SIG-M5 treated with dmso at 0.1 percent for 504 hours (cell line): ENCODE measurements around the gene ARSK.
A peak's percentile ranks its signal among the peaks of the same experiment; 100 is the strongest.

Experiments used
- DNase-seq: peaks from one replicate; lab custom pipeline; 2025; ENCODE audit not compliant: unreplicated experiment; lab: John Stamatoyannopoulos, UW

ARSK gene, protein sequence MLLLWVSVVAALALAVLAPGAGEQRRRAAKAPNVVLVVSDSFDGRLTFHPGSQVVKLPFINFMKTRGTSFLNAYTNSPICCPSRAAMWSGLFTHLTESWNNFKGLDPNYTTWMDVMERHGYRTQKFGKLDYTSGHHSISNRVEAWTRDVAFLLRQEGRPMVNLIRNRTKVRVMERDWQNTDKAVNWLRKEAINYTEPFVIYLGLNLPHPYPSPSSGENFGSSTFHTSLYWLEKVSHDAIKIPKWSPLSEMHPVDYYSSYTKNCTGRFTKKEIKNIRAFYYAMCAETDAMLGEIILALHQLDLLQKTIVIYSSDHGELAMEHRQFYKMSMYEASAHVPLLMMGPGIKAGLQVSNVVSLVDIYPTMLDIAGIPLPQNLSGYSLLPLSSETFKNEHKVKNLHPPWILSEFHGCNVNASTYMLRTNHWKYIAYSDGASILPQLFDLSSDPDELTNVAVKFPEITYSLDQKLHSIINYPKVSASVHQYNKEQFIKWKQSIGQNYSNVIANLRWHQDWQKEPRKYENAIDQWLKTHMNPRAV

DNA sequence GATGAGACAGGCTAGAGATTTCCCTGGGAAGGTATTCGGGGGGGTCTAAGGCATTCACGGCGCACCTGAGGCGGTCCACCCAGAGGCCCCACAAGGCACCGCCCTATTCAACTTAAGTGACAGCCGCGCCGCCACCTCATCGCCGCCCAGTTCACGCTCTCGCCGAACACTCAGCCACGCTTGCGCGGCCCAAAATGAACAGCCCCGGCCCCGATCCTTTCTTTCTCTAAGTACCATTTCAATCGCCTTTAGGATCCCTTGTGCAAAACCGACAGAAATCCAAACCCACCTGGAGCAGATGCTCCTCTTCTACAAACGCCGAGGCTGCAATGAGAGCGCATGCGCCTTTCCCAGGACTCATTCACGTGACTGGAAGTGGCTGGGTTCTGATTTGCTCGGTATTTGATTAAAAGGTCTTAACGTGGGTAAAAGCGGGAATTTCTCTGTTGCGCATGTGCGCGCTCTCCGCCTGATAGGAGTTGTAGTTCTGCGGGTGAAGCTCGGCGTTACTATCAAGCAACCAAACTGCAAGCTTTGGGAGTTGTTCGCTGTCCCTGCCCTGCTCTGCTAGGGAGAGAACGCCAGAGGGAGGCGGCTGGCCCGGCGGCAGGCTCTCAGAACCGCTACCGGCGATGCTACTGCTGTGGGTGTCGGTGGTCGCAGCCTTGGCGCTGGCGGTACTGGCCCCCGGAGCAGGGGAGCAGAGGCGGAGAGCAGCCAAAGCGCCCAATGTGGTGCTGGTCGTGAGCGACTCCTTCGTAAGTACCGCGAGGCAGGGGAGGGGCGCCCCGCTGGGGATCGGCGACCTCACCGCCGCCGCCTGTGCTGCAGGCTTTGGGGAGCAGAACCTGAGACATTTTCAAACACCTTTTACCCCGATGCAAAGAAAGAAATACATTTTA, at the start of gene ARSK, which contains the start of gene SKIC3:
ARSK (plus strand) TSS at position 455 of the 902 bp plus-strand sequence; CDS start at position 633, 178 bp downstream.
SKIC3 (minus strand) TSS at position 331 of the 902 bp plus-strand sequence. CDS start 7,827 bp downstream, outside the sequence.
- DNase-seq: peak; percentile 99

DNA sequence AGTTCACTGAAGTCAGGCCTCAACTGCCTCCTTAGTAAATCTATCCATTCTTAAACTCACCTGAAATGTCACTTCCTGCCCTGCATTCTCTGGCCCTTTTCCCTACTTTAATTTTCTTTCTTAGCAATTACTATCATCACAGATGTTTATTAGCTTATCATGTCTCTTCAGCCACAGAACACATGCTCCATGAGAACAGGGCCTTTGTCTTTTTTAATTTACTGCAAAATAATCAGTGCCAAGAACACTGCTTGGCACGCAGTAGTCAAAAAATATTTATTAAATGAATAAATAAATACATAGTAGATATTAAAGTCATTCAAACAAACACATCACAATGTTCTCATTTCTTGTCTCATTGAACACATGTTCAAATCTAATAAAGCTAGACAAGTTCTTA, 46.4 kb upstream of the ARSK start:
- DNase-seq: no peak

DNA sequence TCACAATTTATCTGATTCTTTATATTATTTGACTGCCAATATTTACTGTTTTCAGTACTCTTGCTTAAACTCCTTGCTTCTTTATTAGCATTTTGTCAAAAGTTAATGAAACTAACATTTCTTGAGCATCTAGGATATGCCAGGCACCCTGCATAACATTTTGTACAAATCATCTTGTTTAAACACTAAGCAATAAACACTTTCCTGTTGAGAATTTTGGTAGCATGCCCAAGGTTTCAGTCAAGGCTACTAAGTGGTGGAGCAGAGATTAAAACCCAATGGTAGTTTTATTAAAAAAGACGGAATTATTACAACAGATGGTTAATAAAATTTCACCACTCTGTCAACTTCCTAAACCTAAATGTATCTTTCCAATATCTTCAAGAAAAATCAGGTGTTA, 43.3 kb upstream of the ARSK start:
- no peak for DNase-seq

DNA sequence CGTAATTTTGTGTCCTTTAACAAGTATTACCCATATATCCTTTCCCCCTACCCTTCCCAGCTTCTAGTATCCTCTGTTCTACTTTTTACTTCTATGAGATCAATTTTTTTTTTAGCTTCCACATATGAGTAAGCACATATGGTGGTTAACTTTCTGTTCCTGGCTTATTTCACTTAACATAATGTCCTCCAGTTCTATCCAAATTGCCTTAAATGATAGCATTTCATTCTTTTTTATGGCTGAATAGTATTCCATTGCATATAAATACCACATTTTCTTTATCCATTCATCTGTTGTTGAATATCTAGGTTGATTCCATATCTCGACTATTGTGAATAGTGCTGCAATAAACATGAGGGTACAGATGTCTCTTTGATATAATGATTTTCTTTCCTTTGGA, 36.5 kb upstream of the ARSK start:
- DNase-seq: no peak

DNA sequence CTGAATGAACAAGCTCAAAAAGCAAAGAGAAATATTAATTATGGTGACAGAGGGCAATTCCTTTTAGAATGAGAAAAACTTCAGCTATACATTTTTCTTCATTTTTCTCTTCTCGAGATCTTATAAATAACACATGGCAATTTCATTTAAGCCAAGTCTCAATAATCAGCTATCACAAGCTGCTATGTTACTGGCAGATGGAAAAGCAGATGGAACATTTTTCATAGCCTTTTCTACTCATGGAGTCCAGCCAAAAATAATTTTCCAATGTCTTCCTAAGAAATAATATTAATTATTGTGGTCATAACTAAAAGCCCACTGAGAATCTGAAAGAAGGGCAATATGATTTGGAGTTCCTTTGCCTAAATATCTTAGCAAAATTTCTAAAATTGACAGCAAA, 35.8 kb upstream of the ARSK start:
- no peak for DNase-seq

DNA sequence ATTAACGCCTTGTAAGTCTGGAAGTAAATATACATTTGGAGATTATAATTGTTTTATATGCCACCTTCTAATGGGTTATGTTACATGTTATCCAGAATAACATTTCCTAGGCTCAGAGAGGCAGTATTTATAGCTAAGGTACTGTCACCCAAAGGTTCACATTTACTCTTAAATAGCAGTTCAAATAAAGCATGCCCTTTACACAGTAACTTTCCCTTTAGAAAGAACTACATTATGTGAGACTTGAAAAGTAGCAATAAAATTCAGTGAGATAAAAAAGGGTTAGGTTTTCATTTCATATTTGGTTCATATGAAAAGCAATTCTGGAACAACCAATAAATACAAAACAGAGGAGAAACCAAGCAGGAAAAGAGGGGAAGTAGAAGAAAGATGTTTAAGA, 35.2 kb upstream of the ARSK start:
- DNase-seq: no peak

DNA sequence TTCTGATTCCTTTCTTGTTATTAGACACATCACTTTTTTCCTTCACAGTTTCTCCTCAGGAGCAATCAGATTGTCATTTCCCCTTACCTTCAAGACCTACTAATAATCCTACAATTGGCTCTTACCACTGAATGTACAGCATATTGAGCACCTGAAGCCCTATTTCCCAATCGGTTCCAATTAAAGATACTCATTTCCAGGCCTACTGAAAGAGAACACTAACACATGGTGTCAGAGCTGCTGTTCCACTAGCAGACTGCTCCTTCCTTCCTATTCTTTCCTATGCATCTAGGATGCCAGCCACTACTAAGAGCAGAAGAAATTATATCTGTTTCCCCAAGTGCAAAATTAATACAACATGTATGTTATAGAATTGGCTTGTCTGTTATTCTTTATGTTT, 34.7 kb upstream of the ARSK start:
- no peak for DNase-seq

DNA sequence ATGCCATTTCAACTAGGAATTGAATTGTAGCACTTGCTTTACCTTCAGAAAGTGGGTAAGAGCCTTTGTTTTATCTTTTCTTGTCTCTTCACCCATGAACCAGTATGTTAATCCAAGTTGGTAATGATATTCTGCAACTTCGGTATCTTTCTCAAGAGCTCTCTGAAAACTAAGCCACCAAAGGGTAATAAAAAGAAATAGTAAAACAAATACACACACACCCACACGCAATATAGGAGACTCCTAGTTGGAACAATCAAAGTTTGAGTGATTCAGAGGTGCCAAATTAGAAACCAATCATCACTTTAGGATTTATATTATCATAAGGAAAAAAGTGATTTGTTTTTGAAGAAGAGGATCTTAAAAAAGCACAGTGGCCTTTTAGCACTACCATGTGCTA, 30.5 kb upstream of the ARSK start:
- DNase-seq: no peak

DNA sequence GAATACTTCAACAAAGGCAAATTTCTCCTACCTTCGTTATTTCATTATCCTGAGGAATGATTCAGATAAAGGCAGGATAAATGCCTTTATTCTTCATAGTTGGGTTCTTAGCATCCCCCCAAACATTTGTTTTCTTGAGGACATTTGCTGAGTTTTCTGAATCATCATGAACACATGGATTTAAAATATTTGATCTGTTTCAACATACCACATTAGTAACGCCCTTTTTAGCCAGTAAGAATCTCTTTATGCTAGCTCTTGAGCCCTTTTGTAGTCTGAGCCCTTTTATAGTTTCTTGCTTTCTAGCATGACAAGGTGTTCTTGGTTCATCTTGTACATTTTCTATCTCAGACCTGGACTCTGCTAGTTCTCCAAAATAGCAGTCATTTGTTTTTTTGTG, 28.0 kb upstream of the ARSK start:
- no peak for DNase-seq

DNA sequence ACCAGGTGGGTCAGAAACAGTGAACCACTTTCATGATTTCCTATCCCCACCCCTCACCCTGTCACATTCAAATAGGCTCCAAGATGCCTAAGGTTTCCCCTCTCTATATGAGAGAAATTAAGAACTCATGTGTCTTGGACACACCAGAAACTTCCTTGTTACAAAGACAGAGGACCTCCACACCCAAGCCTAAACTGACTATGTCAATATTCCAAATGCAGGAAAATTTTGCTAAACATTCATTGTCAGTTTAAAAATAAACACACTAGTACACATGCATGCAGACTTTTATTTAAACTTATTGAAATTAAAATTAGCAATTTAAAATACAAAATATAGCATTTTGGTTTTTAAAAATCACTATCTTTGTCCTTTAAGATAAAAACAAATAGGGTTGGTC, 26.3 kb upstream of the ARSK start:
- DNase-seq: no peak

DNA sequence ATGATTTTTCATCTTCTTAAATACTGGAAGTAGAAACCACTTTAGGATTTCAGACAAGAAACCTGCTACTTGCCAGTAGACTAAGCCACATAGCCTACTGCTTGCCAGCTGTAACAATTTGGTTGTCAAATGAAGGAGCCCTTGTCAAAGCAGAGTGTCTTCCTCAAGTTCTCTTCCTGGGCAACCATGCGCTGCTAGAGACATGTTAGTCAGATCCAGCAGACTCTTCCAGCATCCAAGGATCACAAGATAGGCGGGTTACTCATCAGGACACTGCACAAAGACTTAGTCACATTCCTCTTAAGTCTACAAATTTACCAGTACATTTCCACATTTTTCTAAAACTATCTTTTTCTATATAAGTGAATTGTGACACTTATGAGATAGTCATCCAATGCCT, 24.5 kb upstream of the ARSK start:
- no peak for DNase-seq

DNA sequence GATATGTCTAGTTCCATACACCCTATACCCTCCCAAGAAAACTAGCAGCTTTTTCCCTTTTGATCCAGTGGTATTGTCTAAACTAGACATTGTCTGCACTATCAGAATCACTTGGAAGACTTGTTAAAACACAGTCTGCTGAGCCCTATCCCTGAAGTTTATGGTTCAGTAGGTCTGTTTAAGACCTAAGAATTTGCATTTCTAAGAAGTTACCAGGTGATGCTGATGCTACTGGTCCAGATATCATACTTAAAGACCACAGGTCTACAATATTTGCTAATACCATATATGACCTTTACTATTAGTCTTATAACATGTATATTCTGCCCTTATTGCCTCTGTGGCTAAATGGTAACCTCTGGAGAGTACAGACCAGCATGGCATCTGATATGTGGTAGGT, 23.4 kb upstream of the ARSK start:
- DNase-seq: no peak

DNA sequence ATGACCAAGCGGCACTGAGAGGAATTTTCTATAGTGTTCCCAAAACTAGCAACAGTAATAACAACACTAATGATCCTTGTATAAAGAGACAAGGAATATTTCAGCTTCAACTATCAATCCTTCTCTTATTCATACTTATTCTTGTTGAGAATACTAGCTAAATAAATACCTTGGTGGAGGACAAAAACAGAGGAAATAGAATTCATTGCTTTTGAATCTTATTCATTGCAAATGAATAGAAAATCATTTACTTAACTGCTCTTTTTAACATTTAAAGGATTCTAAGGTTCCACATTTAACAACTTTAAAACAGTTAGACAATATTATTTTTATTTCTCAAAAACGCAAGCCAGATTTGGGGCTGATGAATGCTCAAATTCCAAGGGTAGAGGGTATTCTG, 22.5 kb upstream of the ARSK start:
- no peak for DNase-seq

DNA sequence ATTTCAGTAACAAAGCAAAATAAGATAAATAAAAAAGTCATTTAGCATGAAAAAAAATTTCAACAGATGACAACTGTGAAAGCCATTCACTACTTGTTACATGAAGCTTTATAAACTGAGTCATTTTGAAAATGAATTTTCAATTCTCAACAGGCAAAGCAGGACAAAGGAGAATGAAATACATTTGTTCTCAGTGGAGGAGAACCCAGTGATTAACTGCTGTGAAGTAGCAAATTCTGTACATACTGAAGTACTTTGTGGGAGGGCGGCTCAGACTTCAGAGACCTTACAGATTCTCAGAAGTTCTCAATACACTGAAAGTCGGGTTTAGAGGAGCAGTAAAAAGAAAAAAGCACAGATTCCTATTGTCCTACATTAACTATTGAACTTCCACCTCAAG, 21.8 kb upstream of the ARSK start:
- DNase-seq: no peak

DNA sequence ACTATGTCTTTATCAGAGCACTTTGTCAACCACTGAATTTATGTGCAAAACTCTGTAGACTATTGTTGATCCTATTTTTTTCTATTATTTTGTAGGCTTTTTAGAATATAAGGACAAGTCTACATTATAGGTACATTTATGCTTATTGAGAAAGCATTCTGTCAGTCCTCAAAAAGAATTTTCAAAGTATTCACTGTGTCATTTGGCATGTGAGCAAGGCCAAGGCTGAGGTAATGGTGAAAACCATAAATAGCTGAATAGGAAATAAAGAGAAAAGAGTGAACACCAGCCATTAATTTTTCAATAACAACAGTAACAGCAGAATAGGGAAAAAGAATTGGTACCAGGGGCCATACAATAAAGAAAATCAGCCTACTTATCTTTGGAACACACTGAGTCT, 21.1 kb upstream of the ARSK start:
- no peak for DNase-seq

DNA sequence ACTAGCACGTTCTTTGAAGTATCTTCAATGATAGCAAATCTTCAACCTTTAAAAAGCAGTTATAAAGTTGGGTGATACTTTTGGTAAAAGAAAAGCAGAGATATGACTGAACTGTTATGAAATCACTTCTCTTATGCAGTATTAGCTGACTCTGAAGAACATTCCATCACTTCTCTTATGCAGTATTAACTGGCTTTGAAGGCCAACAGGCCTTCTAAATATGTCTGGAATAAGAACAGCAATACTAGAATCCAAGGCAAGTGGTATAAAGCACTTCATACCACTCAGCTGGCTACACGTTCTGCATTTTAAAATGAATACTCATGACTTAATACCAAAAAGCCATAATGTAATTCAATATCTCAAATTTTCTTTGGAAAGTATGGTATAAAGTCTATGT, 17.4 kb upstream of the ARSK start:
- no peak for DNase-seq

DNA sequence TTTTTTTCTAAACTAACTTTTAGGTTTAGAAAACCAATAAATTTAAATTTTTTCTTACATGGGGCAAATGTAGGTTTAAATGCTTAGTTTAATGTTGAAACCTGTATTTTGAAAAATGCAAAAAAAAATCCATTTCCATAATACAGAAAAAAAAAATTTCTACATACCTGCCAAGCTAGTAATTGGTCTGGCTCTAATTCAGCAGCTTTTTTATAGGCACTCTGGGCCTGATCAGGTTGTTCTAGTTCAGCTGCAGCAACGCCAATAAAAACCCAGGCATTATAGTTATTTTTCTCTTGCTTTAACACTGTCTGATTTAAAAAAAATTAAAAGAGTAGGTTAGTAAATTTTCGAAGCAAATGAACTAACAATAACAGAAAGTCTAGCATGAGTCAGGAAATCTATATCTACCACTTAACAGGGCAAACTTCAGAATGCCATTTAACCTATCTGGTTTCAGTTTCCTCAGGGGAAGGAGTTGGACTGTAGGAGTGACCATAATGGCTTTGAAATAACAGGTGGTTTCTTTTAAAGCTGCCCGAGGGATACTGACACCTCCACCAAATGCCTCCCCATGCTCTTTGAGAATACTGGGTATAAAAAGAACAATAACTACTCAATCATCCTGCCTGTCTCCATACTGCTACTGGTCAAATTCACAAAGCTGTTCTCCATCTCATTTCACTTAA, 11.7 kb upstream of the ARSK start:
- no peak for DNase-seq

DNA sequence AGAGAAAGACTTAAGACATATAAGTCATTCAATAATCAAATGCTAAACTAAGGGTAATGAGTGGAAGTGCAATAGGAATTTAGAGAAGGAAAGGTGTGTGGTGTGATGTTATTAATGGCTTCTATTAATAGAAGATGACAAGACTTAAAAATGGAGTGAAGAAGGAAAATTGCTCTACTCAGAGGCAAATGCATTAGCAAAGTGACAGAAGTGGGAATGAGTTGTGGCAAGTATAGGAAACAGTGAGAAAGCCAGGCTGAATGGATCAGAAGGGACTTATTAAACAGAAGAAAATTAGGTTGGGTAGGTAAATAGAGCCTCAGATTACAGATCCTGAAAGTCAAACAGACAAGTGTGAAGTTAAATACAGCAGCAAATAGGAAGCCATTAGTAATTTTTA, 5.9 kb upstream of the ARSK start:
- no peak for DNase-seq

DNA sequence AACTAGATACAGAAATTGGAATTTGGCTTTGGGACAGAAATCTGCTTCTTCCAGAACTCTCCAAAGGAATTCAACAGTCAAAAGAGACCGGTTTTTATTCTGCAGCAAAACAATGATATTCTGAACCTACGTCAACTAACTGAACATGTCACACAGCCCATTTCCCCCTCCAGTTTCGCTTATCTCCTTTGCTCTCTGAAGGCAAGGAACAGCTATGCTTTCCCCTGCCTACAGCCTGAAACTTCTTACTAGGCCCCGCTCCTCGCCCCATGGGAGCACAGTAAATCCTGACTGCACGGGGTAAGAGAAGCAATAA, 612 bp upstream of the ARSK start:
- DNase-seq: peak; percentile 75

DNA sequence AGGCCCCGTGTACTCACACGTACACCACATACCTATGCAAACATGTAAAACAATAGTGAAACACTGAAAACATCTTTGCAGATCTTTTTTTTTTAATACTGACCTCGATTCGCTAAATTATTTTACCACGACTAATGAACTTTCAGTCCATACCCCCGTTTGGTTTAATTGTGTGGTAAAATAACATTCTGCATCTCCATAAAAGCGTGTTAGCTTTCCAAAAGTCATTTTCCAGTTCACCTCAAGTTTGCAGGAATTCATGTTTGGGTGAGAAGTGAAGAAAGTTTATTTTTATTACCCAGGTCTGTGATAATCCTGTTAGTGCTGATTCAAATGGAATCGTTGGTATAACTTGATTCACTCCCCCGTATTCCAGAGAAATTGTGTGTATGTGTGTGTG, 652 bp downstream of the ARSK start:
- DNase-seq: peak; percentile 2

DNA sequence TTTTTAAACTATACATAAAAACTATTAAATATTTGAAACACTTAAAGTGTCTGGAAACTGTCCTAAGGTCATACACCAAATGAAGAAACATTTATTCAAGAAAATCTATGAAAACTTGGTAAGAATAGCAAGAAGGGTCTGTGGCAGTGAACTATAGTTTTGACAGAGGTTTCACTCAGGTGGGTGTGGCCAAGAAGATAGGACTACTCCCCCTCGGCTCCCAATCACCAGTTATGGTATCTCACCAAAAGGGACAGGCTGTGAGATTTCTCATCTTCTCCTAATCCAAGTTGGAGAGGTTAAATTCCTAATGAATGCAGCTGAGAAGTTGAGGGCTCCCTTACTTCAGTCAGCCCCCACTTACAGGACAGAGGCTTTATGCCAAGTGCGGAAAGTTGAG, 2.9 kb downstream of the ARSK start:
- DNase-seq: no peak
